ENCODE data around the gene ZNF653. TPM values are rescaled to one million over a fixed set of nuclear protein-coding genes. Genes with fewer than 3 reads are reported as not detected.
"Not testable (repeated sequence)": the region's sequence is repeated elsewhere in the genome, so short reads cannot be mapped to it uniquely, and the experiment has no call there.

ZNF653 gene
- polyA plus RNA-seq, 3 donors: 8.1 to 11.0 (median 10.7) TPM

DNA sequence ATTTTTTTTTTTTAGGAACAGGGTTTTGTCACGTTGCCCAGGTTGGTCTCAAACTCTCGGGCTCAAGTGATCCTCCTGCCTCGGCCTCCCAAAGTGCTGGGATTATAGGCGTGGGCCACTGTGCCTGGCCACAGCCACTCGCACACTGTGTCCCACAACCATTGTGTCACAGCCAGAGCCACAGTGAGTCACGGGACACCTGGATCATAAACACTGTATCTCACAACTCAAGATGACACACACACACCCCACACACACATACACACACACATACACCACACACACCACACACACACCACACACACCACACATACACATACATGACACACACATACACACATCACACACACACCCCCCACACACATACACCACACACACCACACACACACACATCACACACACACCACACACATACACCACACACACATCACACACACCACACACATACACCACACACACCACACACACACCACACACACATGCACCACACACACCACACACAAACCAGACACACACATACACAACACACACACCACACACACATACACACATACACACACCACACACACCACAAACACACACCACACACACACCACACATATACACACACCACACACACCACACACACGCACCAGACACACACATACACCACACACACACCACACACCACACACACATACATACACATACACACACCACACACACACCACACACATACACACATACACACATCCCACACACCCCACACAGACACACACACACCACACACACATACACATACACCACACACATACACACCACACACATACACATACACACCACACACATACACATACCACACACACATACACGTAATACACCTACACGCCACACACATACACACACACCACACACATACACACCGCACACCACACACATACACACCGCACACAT is 41.0 kb downstream of the ZNF653 start:
- DNase-seq (ENCODE audit: extremely low read depth in 1 of 11, low read depth in 9 of 11, low spot score in 4 of 11): no peak

DNA sequence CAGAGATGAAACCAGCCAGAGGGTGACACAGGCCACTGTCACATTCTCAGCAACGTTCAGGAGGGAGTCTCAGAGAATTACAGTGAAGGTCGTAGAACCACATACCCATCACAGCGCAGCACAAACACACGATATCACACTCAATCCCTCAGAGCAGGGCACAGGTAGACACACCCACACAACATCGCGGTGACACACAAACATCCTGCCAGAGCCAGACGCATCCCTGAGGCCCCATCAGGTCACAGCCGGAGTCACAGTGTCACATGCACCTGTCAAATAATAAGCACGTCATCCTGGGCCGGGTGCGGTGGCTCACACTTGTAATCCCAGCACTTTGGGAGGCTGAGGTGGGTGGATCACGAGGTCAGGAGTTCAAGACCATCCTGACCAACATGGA is 42.2 kb downstream of the ZNF653 start:
- no peak for DNase-seq (ENCODE audit: extremely low read depth in 1 of 11, low read depth in 9 of 11, low spot score in 4 of 11)

- DNase-seq (ENCODE audit: extremely low read depth in 1 of 11, low read depth in 9 of 11, low spot score in 4 of 11): no peak
These were observed 44.2 kb downstream of the ZNF653 start for GRCh38 chr19:11461453-11461852.

- no peak for DNase-seq (ENCODE audit: extremely low read depth in 1 of 11, low read depth in 9 of 11, low spot score in 4 of 11)
These were observed 45.4 kb downstream of the ZNF653 start for GRCh38 chr19:11460207-11460606.

GRCh38 chr19:11458912-11459311 is 46.7 kb downstream of the ZNF653 start:
- DNase-seq (ENCODE audit: extremely low read depth in 1 of 11, low read depth in 9 of 11, low spot score in 4 of 11): not testable (repeated sequence)

DNA sequence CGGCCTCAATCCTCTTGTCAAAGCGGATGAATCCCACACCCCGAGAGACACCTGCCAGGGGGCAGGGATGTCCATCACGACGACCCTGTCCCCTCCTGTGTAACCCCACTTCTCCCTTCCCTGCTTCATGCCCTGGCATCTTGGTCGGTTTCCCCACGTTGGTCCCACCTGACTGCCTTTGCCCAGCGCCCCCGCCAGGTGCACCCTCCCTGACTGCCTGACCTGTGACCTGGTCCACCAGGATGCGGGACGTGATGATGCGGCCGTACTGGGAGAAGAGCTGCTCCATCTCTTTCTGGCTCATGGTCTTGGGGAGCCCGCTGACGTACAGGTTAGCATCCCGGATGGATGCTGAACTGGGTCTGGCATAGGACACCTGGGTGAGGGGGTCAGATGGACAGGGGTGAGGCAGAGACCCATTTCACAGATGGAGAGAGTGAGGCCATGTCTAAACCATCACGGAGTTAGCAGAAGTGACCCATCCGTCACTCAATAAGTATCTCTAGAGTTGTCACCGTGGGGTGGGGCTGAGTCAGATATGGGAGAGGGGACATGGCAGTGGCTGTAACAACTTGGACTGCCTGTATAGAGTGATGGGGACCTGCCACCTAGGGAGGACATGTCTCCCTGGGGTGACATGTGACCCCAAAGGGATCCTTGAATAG is 47.3 kb downstream of the ZNF653 start:
- DNase-seq (ENCODE audit: extremely low read depth in 1 of 11, low read depth in 9 of 11, low spot score in 4 of 11): no peak

GRCh38 chr19:11457831-11458230 is 47.8 kb downstream of the ZNF653 start:
- DNase-seq (ENCODE audit: extremely low read depth in 1 of 11, low read depth in 9 of 11, low spot score in 4 of 11): no peak

GRCh38 chr19:11457115-11457514 is 48.5 kb downstream of the ZNF653 start:
- DNase-seq (ENCODE audit: extremely low read depth in 1 of 11, low read depth in 9 of 11, low spot score in 4 of 11): no peak

DNA sequence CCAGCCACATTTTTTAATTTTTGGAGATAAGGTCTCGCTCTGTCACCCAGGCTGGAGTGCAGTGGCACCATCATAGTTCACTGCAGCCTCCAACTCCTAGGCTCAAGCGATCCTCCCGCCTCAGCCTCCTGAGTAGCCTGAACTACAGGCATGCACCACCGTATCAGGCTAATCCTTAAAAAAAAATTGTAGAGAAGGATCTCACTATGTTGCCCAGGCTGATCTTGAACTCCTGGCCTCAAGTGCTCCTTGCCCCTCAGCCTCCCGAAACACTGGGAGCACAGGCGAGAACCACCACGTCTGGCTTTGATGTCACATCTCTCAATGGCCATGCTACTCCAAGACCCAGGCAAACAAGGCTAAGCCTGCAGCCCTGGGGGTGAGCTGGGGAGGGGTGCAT is 49.0 kb downstream of the ZNF653 start:
- DNase-seq (ENCODE audit: extremely low read depth in 1 of 11, low read depth in 9 of 11, low spot score in 4 of 11): no peak

DNA sequence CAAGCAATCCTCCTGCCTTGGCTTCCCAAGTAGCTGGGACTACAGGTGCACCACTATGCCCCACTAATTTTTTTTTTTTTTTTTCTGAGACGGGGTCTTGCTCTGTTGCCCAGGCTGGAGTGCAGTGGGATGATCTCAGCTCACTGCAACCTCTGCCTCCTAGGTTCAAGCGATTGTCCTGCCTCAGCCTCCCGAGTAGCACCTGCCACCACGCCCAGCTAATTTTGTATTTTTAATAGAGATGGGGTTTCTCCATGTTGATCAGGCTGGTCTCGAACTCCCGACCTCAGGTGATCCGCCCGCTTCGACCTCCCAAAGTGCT is 50.4 kb downstream of the ZNF653 start:
- DNase-seq (ENCODE audit: extremely low read depth in 1 of 11, low read depth in 9 of 11, low spot score in 4 of 11): not testable (repeated sequence)

DNA sequence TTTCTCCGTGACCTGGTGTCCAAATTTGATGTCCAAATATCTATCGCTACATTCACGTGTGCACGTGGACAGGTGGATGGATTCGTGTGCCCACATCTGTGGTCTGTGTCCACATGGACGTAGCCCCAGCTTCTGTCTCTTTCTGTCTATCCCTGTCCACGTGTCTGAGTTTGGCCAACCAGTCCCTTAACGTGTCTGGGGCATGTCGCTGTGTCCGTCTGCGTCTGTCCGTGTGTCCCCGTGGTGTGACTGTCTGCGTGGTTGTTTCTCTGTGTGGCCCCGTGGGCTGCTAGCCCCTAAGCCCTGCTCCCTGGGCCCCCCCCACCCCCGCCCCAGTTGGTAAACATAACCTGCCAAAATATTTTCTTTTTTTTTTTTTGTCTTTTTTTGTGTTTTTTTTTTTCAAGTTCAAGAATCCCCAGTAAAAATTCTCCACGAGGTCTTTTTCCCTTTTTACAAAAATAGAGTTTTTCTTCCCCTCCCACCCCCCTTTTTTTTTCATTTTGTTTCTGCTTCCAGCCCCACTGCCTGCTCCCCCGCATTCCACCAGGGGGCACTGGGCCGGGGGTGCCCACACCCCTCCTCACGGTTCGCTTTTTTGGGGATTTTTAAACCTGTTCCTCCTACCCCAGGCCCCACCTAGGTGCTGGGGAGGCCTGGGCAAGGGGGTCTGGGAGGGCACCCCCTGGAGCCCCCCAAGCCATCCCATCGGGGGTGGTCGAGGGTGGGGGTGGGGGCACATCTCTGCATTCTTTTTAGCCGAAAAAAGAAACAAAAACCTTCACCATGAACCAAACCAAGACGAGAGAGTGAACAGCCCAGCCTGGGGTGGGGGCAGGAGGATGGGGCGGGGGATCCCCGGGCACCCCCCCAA is 51.9 kb downstream of the ZNF653 start:
- no peak for DNase-seq (ENCODE audit: extremely low read depth in 1 of 11, low read depth in 9 of 11, low spot score in 4 of 11)

DNA sequence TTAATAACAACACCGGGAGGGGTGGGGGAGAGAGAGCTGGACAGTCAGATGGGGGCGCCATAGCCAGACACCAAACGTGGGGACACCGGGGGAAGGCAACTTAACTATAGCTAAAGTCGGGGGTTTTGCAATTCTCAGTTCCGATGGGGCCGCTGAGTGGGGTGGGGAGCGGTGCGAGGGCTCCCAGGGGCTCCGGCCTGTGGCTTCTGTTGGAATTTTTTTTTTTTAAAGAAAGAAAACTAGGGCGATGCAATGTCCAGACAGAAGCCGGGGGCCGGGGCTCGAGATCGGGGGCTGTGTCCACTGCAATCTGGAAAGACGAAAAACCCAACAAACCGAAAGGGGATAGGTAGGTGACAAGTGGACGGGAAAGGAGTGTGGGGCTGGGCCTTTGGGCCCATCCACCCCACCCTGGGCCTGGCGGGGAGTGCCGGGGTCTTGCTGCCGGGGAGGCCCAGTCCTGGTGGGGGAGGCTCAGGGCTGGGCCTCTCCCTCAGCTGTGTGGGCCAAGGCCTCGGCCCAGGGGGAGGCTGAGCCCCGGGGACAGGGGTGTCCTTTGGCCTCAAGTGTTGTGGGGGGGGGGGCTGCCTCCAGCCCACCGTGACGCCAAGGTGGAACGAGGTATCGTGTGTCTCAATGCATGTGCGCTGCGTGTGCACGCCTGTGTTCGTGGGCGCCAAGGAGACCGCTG is 52.9 kb downstream of the ZNF653 start:
- DNase-seq (ENCODE audit: extremely low read depth in 1 of 11, low read depth in 9 of 11, low spot score in 4 of 11): no peak

DNA sequence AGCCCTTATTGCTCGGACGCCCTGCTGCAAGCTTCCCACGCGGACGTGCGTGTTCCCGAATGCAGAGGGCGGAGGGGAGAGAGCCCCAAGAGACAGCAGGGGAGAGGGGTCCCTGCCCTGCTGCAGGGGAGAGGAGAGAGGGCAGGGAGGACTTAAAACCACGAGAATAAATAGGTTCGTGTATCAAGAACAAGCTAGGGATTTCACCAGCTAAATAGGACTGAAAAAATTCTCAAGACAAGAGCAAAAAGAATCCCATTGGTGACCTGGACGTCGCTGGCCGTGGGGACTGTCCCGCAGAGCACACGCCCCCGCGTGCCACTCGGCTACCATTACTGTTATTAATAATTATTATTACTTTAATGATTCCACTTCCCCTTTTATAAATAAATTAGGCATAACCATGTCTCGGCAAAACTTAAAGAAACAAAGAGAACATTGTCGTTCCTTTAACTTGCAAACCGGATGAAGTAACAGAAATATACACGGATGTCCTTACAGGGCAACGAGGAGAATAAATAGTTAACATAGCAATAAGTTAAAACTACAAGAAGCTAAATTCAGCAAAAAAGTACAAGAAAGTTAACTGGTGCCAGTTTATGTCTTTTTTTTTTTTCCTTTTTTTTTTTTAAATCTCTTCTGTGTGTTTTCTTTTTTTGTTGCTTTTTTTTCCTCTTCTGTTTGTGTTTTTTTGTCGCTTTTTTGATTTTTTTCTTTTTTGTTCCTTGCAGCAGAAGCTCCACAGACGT is 53.6 kb downstream of the ZNF653 start:
- DNase-seq (ENCODE audit: extremely low read depth in 1 of 11, low read depth in 9 of 11, low spot score in 4 of 11): no peak

- no peak for DNase-seq (ENCODE audit: extremely low read depth in 1 of 11, low read depth in 9 of 11, low spot score in 4 of 11)
These were observed 54.2 kb downstream of the ZNF653 start for GRCh38 chr19:11451327-11451870.

DNA sequence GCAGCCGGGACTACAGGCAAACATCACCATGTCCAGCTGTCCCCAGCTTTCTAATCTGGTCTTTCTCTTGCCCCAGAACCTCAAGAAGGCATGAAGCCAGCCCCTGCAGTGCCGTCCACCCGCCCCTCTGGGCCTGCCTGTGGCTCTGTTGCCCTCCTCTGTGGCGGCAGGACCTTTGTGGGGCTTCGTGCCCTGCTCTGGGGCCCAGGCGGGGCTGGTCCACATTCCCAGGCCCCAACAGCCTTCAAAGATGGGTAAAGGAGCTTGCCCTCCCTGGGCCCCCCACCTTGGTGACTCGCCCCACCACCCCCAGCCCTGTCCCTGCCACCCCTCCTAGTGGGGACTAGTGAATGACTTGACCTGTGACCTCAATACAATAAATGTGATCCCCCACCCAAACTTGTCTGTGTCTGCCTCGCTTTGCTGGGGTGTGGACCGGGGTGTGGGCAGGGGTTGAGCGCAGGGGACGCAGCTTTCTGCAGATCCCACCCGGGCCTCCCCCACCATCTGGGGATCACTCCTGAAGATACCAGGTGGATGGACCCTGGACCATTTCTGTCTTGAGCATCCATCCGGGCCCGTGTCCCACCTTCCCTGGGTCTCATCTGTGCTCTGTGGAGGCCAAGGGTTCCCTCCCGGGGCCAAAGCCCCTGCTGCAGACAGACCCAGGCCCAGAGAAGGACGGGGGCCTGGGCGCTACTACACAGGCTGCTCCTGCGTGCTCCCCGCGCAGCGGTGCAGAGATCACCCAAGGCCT is 54.9 kb downstream of the ZNF653 start:
- DNase-seq (ENCODE audit: extremely low read depth in 1 of 11, low read depth in 9 of 11, low spot score in 4 of 11): no peak

DNA sequence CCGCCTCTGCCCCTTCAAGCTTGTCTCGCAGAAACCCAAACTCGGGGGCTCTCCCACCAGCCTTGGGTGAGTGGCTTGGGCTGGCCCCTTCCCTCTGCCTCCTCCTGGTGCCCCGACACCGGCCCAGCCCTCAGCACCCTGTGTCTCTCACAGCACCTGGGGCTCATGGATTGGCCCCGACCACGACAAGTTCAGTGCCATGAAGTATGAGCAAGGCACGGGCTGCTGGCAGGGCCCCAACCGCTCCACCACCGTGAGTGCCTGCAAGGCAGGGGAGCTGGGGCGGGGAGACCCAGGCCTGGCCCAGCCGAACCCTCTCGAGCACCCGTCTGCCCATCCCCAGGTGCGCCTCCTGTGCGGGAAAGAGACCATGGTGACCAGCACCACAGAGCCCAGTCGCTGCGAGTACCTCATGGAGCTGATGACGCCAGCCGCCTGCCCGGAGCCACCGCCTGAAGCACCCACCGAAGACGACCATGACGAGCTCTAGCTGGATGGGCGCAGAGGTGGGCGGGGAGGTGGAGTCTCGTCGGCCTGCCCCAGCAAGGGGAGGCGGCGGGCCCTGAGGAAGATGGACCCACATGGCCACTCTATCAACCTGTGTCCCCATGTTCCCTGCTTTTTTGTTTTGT is 56.6 kb downstream of the ZNF653 start:
- DNase-seq (ENCODE audit: extremely low read depth in 1 of 11, low read depth in 9 of 11, low spot score in 4 of 11): no peak

- DNase-seq (ENCODE audit: extremely low read depth in 1 of 11, low read depth in 9 of 11, low spot score in 4 of 11): no peak
These were observed 57.2 kb downstream of the ZNF653 start for GRCh38 chr19:11448410-11448809.

Measured in renal cortex interstitium (tissue), 11 donors.